ENCODE data around the gene SASH1.

DNA sequence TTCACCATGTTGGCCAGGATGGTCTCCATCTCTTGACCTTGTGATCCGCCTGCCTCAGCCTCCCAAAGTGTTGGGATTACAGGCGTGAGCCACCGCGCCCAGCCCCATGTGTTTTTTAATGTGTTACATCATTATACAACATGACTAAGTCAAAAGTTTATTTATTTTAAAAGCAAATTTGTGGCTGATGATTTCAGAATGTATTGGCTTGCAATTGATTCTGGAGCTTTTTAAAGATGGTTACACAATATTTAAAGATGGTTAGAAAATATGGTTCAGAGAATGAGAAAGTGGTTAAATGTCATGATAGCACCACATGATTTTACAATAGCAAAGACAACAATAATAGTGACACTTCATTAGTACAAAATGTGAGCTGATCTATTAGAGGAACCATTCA, 80.5 kb downstream of the SASH1 start:
- TF ChIP-seq, protein P1, sequence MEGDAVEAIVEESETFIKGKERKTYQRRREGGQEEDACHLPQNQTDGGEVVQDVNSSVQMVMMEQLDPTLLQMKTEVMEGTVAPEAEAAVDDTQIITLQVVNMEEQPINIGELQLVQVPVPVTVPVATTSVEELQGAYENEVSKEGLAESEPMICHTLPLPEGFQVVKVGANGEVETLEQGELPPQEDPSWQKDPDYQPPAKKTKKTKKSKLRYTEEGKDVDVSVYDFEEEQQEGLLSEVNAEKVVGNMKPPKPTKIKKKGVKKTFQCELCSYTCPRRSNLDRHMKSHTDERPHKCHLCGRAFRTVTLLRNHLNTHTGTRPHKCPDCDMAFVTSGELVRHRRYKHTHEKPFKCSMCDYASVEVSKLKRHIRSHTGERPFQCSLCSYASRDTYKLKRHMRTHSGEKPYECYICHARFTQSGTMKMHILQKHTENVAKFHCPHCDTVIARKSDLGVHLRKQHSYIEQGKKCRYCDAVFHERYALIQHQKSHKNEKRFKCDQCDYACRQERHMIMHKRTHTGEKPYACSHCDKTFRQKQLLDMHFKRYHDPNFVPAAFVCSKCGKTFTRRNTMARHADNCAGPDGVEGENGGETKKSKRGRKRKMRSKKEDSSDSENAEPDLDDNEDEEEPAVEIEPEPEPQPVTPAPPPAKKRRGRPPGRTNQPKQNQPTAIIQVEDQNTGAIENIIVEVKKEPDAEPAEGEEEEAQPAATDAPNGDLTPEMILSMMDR (IDR thresholded peaks at IDR 0.05), result no peak
- TF ChIP-seq POLR2A (IDR thresholded peaks at IDR 0.05) (no peak), POLR2AphosphoS5 (IDR thresholded peaks at IDR 0.05) (no peak)
